TTC549 (cell line): ENCODE data around the gene PPP2R2D.
"Not testable (repeated sequence)": the region's sequence is repeated elsewhere in the genome, so short reads cannot be mapped to it uniquely, and the experiment has no call there.

ENCODE experiments used
- FAIRE-seq: peaks from 2 replicates; lab custom pipeline; 2012; peaks lifted over from hg19 to GRCh38; lab: Jason Lieb, UNC

PPP2R2D gene

DNA sequence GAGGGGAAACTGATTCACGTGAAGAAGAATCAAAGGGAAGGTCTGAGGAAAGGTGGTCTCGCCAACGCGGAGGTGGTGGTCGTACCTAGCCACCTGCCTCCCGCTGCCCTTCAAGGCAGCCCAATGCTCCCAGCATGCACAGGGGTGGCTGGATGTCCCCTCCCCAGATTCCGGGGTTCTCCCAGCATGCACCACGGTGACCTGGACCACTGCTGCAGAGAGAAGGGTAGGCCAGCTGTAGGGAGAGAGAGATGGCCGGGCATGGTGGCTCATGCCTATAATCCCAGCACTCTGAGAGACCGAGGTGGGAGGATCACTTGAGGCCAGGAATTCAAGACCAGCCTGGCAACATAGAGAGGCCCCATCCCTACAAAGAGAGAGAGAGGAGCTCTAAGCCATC lies 32.4 kb upstream of the PPP2R2D start:
- no peak for FAIRE-seq

DNA sequence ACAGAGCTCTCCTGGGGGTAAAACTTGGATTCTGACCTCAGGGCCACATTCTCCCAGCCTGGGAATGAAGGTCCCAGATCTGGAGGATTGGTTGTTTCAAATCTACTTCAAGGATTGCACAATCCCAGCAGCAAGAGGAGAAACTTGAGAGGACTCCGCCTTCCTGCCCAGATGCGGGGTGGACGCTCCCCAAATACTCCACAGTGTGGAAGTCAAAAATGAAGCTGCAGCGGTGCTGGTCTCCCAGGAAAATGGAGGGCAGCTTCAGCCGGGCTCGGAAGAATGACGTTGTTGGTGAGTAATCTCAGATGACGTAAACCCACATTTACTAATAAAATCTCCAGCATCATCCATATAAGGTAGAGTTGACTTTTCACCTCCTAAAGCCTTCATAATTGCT lies 31.5 kb upstream of the PPP2R2D start:
- no peak for FAIRE-seq

DNA sequence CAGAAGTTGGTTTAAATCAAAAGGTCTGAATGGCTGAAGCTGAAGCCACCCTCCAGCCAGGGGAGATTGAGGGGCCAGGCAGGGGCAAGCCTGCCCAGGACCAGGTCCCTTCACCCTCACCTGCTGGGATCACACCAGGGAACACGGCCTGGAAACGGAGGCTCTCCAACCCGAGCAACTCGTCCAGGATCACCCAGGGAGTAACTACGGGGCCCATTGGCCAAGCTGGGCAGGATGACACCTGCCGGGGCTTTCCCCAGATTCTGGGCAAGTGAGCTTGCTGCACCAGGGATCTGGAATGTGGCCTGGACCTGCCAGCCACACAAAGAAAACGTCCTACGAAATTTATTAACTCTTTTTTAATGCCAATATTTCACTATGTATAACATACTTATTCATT lies 30.4 kb upstream of the PPP2R2D start:
- FAIRE-seq = no peak

DNA sequence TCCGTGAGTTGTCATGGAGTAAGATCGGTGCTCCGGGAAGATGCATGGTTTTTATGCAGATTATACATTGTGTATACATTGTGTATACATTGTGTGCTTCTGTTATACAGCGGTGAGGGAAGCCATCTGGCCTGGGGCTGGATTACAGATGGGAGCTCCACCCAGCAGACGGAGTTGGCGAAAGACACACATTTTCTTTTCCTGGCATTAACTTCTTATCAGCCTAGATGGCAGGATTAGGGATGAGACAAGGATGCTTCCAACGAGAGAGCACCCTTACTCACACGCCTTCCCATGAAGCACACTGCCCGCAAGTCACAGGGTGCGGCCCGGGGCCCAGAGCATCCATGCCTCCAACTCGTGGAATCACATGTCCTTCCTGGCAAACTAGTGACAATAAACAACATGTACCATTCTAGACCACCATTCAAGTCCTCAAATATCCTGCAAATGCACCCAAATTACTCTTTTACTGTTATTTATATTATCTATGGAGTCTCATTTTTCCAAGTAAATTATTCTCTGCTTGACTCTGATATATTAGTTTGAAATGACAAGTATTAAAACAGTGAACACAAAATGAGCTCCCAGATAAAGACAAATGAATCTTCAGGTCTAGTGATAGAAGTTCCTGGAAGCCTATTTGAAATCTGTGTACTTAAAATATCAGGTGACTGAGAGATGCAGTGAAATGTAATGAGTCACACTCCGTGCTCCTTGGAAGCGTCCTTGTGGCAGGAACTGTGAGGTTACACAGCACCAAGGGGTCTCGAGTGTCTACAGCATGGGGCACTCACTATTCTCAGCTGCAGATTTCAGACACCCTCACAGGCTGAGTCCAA lies 29.8 kb upstream of the PPP2R2D start:
- FAIRE-seq = no peak

DNA sequence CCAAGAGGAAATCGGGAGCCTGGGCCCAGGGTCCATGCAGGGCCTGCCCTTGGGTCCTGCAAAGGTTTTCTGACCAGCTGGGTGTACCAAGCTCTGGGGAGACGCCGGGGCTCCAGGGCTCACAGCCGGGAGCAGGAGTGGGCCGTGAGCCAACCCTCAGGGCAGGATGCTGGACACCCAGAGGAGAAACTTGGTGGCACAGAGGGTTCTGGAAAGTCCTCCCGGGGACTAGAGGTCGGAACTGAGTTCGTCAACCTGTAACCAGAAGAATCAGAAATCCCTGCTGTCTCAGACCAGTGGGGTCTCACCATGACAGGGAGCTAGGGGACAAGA lies 29.2 kb upstream of the PPP2R2D start:
- no peak for FAIRE-seq

DNA sequence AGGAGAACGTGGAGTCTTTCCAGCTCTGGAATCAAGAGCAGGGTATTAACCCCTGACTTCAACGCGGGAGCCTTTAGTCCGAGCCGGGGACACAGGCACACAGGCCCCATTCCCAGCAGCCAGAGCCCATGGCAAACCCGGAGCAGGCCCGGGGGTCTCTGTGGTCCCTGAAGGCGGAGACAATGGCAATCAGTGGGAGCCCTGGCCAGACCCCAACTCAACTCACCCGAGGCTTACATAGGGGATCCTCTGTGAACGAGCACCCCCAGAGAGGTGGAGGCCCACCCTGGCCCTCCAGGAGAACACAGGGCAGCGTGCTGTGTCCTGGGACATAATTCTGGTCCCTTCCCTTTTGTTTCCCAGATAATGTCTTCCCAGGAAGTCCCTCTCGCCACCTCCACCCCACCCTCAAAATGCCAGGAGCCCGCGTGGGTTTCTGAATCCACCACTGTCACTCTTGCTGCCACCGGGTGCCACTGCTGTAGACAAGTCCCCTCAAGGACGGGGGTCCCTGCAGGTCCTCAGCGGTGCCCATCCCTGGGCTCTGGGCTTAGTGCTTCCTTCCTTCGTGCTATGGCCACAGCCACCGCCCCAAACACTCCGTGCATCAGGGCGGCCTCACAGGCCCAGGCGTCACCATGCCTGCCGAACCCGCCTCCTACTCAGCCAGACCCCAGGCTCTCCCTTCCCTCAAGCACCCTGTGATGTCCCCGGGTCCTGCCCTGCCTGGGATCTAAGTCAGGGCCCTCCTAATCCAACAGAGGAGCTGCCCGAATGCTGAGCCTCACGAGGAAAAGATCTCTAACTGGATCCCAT lies 28.6 kb upstream of the PPP2R2D start:
- FAIRE-seq = no peak

DNA sequence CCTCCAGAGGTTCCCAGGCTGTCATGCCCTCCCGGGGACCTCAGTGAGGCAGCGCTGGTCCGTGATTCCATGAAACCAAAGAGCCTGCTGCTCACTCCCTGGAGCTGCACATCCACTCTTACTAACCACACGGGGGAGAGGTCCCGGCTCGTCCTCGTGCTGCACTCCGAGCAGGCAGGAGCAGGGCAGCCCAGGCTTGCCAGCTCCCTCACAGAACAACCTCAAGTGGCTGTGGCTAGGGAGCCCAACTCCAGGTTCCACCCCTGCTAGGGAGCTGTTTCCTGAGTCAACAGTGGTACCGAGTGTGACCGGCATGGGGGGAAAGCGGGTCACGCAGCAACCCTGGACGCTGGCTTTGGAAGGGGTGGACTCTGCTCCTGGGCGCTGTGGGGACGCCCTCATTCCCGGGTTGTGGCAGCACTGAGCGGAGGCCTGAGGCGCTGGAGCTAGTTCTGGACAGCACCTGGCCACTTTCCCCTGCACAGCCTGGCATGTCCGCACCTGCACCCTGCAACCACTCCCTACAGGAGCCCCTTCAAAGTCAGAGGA lies 27.9 kb upstream of the PPP2R2D start:
- no peak for FAIRE-seq

DNA sequence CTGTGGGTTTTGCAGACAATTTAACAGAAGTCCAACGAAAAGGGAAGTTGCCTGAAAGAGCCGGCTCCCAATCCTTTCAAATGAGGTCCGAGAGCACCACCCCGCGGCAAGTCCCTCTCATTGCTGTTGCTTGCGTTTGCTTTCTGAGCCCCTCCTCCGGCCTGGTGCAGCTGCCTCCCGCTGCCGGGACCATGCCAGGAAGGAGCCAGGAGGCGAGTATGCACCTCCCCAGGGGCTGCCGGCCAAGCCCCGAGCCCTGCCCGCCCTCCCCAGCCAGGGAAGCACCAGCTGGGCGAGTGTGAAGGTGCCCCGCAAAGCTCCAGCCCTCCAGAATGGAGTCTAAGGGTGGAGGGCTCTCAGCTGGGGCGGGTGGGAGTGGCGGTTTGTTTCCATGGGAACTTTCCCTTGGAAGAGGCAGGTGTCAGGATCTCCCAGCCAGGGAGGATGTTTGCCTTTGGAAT lies 25.8 kb upstream of the PPP2R2D start:
- FAIRE-seq = no peak

DNA sequence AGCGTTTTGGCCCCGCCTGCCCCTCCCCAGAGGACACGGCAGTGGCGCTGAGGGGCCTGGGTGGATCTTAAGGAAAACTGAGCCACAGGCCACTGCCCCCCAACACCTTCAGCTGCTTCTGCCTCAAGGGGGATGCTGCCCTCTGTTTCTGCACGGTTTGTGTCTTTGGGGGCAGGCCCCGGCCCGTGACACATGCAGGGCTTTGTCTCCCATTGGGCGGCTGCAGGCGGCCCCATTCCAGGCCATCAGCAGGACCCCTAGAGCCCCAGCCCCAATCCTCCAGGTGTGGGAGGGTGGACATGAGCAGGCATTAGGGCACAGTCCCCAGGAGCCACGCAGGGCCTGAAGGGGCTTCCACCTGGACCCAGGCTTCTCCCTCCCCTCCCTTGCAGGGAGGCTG lies 25.3 kb upstream of the PPP2R2D start:
- no peak for FAIRE-seq

DNA sequence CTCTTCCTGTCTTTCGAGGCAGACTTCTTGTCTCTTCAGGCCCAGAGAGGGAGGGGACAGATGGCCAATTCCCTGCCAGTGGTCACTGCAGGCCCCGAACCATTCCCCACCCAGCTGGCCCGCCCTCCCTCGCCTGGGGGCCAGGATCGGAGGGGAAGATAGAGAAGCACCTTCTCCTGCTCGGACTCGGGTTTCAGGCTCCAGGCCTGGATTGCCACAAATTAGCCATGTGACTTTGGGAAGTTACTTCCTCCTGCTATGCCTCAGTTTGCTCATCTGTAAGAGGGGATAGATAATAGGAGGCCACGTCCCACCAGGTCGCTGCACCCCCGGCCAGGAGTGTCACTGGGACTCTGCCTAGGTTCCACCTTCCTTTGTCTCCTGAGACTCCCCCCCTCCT lies 24.8 kb upstream of the PPP2R2D start:
- FAIRE-seq = no peak

DNA sequence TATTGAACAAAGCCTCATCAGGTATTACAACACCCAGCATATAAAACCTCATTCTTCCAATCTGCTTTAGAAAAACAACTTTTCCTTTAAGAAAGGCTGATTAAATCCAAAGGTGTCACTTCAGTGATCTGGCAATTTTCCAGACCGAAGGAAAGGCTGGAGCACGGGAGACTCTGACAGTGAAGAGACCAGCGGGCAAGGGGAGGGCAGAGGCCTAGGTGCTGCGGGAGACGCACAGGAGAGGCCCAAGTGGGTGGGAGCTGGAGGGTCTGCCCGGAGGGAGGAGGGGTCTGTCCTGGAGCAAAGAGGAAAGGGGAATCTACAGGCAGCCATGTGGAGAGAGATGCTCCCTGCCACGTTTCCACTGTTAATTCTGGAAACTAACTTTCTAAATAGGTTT lies 24.3 kb upstream of the PPP2R2D start:
- FAIRE-seq = no peak

DNA sequence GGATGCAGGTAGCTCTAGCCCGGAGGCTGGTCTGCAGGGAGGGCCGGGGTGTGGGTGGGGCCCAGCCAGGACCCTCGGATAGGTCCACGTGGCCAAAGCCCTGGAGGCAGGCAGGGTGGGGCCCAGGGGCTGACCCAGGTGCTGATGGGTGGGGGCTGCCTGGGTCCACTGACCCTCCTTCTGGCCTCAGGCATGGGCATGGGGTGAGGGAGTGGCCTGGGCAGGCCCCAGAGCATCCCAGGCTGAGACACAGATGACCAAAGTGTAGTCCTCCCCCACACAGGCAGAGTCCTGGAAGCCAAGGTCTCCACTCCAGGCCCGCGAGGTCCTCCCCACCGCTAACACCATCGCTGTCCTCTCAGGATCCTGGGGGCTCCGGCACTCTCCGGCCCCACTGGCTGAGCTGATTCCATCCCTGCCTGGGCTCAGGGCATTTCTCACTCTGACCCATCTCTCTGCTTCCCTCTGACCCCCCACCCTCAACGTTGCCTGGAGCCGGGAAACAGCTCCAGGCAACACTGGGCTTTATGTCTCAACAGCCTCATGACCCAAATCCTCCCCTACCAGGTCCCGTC lies 20.7 kb upstream of the PPP2R2D start:
- FAIRE-seq = no peak

DNA sequence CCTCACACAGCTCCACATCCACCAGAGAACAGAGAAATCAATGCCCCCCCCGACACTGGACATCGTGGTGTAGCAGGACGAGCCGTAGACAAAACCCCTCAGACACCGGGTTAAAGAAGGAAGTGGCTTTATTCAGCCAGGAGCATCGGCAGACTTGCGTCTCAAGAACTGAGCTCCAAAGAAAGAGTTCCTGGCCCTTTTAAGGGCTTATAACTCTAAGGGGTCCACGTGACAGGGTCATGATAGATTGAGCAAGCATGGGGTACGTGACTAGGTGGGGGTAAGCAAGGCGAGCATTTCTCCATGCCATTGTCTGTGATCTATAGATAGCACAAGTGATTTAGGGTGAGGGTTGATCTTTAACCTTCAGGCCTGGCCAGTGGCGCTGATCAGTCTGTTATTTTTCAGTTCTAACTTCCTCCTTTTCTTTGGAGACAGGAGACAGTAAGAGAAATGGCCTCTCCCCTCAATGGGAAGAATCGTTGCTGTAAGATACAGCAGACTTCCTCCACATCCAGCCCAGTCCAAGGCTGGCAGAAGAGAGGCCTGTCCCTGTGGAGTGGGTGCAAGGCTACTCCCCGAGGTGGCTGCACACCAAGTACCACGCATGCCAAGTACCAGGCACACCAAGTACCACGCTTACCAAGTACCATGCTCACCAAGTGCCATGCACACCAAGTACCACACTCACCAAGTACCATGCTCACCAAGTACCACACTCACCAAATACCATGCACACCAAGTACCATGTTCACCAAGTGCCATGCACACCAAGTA lies 19.5 kb upstream of the PPP2R2D start:
- FAIRE-seq = no peak

DNA sequence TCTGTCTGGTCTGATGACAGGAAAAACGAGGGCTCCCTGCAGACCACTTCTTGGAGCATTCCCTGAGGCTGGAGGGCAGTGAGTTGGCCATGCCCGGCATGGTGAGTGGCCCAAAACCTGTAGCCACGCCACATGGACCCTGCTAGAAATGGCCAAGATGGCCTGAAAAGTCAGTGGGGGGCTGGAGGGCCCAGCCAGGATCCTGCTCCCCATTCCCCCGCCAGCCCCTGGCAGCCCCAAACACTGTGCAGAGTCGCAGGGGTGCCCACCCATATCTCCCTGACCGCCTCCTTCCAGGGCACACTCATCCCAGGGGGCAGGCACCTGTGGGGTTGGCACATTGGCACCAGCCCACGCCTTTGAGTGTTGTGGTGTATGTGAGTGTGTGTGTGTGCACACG lies 18.7 kb upstream of the PPP2R2D start:
- FAIRE-seq = no peak

DNA sequence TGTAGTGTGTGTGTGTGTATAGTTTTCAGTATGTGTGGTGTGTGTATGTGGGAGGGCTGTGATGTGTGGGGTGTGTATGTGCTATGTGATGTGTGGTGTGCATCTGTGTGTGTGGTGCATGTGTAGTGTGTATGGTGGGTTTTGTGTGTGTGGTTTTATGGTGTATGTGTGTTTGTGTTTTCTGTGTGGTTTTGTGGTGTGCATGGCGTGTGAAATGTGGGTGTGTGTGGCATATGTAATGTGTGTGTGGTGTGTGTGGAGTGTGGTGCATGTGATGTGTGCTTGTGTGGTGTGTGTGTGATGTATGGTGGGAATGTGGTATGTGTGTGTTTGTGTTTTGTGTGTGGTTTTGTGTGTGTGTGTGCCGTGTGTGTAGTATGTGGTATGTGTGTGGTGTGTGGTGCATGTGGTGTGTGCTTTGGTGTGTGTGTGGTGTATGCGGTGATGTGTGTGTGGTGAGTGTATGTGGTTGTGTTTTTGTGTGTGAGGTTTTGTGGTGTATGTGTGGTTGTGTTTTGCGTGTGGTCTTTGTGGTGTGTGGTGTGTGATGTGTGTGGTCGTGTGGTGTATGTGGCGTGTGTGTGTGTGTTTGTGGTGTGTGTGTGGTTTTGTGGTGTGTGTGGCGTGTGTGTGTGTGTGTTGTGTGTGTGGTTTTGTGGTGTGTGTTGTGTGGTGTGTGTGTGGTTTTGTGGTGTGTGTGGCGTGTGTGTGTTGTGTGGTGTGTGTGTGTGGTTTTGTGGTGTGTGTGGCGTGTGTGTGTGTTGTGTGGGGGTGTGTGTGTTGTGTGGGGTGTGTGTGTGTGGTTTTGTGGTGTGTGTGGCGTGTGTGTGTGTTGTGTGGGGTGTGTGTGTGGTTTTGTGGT lies 18.0 kb upstream of the PPP2R2D start:
- FAIRE-seq = no peak

DNA sequence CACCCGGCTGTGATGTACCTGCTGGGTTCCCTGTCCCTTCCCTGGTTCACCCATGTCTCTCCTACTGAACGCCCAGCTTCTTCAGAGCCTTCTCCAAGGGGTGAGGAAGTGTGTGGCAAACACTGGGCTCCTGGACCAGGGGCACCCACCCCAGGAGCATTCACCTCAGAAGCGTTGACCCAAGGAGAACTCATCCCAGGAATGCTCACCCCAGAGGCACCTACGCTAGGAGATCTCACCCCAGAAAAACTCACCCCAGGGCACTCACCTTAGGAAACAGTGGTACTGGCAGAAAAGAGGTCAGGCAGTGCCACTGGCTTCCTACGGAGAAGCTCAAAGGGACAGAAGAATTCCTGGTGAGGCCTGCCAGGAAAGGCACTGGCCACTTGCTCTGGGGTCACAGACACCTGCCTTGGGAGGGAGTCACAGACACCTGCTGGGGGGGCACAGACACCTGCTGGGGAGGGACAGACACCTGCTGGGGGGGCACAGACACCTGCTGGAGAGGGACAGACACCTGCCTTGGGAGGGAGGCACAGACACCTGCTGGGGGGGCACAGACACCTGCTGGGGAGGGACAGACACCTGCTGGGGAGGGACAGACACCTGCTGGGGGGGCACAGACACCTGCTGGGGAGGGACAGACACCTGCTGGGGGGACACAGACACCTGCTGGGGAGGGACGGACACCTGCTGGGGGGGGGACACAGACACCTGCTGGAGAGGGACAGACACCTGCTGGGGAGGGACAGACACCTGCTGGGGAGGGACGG lies 17.0 kb upstream of the PPP2R2D start:
- not testable (repeated sequence) for FAIRE-seq

DNA sequence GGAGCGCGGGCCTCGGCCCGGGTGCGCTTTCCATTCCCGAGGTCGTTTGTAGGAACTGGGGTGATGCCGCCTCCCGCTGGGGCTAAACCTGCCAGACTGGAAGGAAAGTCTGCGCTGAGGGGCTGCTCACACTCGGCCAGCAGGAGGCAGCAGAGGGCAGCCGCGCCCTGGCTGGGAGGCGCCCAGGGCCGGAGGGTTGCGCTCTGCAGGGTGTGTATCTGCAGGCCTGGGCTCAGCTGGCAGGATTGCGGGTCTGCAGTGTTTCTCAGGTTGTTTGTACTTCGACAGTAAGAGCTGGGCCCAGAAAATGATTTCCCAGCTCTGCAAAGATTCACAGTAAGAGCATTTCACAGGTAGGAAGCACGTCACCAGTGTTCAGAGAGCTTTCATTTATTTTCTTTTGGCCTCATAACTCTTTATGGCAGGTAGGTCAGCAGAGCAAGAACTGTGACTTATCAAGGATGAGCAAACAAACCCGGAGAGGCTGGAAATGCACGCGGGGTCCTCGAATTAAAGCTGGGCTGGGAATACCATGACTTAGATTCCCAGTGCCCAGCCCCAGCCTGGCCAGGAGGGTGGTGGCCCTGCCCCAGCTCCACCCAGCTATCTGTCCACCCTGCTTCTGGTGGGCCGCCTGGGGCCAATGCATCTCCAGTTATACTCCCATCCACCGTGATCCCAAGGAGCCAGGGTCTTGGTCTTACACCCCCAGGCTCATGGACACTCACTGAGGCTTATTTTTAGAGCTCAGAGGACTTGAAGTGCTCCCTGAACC lies 15.2 kb upstream of the PPP2R2D start:
- no peak for FAIRE-seq

DNA sequence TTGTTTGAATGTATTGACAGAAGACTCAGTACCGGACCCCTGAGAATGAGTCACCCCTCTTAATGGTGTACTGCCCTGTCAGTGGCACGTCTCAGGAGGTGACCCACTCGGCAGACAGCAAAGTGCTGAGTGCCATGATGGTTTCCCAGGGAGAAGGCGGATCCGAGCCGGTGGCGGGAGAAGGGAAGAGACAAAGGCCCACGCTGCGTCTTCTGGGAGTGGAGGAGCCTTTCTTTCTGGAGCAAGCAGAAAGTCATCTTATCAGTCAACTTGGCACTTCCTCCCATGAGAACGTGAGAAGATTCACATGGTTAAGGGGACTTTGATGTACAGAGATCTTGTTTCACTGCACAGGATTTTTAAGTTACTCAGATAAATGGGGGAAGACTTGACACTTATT lies 14.6 kb upstream of the PPP2R2D start:
- no peak for FAIRE-seq

DNA sequence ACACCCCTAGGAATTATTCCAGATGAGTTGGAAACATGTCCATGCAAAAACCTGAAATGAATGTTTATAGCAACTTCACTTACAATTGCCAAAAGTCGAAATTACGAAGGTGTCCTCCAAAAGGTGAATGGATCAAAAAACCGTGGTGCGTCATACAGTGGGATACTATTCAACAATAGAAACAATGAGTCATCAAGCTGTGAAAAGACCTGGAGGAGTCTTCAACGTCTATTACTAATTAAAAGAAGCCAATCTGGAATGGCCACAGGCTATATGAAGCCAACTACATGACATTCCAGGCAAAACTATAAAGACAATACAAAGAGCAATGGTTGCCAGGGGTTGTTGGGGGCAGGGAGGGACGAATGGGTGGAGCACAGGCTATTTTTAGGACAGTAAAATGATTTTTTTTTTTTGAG lies 12.6 kb upstream of the PPP2R2D start:
- FAIRE-seq = no peak

DNA sequence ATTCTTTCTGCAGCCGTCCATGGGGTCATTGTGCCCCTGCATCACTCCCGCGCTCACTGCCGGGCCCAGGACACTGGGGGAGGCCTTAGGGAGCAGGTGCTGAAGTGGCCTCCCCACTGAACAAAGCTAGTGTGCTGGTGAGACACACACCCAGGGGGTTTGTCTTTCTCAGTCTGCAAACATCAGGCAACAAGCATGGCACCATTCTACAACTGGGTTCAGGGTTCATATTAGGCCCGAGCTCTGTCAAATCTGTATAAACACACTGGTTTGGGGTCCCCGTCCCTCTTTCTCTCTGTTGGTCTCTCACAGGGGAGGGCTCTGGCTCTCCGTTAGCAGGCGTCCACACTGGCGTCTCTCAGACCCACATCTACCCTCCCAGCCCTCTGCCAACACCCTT lies 11.1 kb upstream of the PPP2R2D start:
- no peak for FAIRE-seq
